HT1080 (cell line): ENCODE results near the gene TP53BP2. TPM values are rescaled to one million over a fixed set of nuclear protein-coding genes. Genes with fewer than 3 reads are reported as not detected.
"Not testable (repeated sequence)": the region's sequence is repeated elsewhere in the genome, so short reads cannot be mapped to it uniquely, and the experiment has no call there.

Experiments used
- DNase-seq: peaks from one replicate; pipeline ENCODE4 v3.0.0-alpha.2; 2015; ENCODE audit warnings: low read depth
- polyA plus RNA-seq, 2 experiments: library from polyadenylated mRNA; depleted of rRNA; stranded (reverse); fragments of >200 nt; gene quantifications; 2 replicates each; pipeline ENCODE4 v1.2.3, GENCODE V29; 2015
- total RNA-seq: library from RNA; depleted of rRNA; stranded (reverse); fragments of >200 nt; shearing (Covaris generic); gene quantifications from 2 replicates; pipeline ENCODE4 v1.2.3, GENCODE V29; 2014; rRNA removed

The TP53BP2 gene, protein sequence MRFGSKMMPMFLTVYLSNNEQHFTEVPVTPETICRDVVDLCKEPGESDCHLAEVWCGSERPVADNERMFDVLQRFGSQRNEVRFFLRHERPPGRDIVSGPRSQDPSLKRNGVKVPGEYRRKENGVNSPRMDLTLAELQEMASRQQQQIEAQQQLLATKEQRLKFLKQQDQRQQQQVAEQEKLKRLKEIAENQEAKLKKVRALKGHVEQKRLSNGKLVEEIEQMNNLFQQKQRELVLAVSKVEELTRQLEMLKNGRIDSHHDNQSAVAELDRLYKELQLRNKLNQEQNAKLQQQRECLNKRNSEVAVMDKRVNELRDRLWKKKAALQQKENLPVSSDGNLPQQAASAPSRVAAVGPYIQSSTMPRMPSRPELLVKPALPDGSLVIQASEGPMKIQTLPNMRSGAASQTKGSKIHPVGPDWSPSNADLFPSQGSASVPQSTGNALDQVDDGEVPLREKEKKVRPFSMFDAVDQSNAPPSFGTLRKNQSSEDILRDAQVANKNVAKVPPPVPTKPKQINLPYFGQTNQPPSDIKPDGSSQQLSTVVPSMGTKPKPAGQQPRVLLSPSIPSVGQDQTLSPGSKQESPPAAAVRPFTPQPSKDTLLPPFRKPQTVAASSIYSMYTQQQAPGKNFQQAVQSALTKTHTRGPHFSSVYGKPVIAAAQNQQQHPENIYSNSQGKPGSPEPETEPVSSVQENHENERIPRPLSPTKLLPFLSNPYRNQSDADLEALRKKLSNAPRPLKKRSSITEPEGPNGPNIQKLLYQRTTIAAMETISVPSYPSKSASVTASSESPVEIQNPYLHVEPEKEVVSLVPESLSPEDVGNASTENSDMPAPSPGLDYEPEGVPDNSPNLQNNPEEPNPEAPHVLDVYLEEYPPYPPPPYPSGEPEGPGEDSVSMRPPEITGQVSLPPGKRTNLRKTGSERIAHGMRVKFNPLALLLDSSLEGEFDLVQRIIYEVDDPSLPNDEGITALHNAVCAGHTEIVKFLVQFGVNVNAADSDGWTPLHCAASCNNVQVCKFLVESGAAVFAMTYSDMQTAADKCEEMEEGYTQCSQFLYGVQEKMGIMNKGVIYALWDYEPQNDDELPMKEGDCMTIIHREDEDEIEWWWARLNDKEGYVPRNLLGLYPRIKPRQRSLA
- total RNA-seq: 19.5 and 22.8 TPM in 2 replicates
- polyA plus RNA-seq (2015; cell fraction: cytosol; rRNA removed): 15.1 and 16.2 TPM in 2 replicates
- 31.6 and 36.0 TPM in 2 replicates for polyA plus RNA-seq (2015; cell fraction: nucleus; rRNA removed)

DNA sequence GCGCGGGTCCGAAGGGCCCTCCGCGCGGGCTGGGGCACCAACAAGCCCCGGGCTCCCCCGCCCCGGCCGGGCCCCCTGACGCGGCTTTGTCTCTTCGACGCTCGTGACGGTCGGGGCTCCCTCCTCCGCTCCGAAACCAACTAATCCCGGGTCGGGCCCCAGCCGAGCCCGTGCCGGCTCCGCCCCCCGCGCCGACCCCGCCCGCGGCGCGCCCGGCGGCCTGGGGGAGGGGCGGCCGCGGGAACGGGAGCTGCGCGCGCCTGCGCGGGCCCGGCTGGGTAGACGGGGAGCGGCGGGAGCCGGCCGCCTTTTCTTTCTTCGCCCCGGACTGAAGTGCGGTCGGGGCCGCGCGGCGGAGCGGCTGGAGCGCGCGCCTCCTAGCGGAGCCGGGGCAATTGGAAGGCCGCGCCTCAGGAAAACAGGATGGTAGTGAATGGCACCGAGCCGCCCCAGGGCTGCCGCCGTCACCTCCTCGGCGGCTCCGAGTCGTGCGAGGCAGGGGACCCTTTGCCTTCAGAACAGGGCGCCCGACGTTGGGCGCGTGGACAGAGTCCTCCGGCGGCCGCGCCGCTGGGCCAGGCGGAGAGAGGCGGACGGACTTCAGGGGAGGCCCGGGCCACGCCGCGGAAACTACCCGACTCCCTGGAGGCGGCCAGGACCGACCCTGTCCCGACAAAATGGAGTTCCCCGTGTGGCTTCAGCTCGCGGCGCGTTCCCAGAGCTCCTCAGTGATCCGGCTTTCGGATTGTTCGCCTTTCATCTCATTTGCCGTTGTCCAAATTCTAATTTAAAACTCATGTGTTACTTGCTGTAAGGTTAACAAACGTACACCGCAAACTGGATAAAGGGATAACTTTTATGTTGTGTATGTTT is at the start of gene TP53BP2:
TP53BP2 (minus strand) TSS at position 138 of the 873 bp plus-strand sequence. CDS start 267 bp downstream, outside the sequence.
- peak; percentile 86 for DNase-seq

DNA sequence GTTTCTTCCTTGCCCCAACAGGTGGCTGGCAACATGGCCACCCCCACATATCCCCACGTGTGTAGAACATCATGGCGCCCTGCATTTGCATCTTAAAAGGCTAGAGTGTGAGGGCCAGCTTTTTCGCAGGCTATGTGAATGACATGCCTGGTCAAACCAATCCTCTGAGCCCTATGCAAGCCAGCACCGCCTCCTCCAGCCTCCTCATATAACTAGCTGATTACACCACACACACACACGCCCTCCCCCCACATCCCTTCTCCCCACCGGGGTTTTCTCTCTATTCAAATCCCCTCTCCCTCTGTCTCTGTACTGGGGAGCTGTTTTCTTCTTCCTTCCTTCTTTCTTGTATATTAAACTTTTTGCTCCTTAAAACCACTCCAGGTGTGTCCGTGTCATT is 44.7 kb upstream of the TP53BP2 start:
- not testable (repeated sequence) for DNase-seq

- not testable (repeated sequence) for DNase-seq
Observed at GRCh38 chr1:223889319-223889718, 43.6 kb upstream of the TP53BP2 start.

GRCh38 chr1:223887747-223888418 is 42.1 kb upstream of the TP53BP2 start:
- DNase-seq: peak; percentile 98

- DNase-seq: peak; percentile 20
Observed at GRCh38 chr1:223886516-223886921, 40.8 kb upstream of the TP53BP2 start.

DNA sequence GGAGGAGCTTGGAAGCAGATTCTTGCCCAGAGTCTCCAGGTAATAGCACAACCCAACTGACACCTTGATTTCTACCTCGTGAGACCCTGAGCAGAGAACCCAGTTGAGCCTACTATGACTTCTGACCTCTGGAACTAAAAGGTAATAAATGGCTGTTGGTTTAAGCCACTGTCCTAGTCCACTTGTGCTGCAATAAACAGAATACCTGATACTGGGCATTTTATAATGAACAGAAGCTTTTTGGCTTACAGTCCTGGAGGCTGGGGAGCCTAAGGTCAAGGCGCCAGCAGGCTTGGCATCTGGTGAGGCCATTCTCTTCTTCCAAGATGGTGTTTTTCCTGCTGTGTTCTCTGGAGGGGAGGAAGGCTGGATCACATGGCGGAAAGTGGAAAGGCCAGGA is 39.9 kb upstream of the TP53BP2 start:
- DNase-seq: no peak

GRCh38 chr1:223878598-223879325 is 33.0 kb upstream of the TP53BP2 start:
- DNase-seq: no peak

- no peak for DNase-seq
Observed at GRCh38 chr1:223877804-223878203, 32.1 kb upstream of the TP53BP2 start.

GRCh38 chr1:223876590-223876989 is 30.8 kb upstream of the TP53BP2 start:
- DNase-seq: no peak

GRCh38 chr1:223873044-223873443 is 27.3 kb upstream of the TP53BP2 start:
- DNase-seq: peak; percentile 34

GRCh38 chr1:223872308-223872901 is 26.7 kb upstream of the TP53BP2 start:
- DNase-seq: no peak

GRCh38 chr1:223870617-223871574 is 25.1 kb upstream of the TP53BP2 start:
- DNase-seq: no peak

- not testable (repeated sequence) for DNase-seq
Observed at GRCh38 chr1:223864599-223865368, 19.0 kb upstream of the TP53BP2 start.

DNA sequence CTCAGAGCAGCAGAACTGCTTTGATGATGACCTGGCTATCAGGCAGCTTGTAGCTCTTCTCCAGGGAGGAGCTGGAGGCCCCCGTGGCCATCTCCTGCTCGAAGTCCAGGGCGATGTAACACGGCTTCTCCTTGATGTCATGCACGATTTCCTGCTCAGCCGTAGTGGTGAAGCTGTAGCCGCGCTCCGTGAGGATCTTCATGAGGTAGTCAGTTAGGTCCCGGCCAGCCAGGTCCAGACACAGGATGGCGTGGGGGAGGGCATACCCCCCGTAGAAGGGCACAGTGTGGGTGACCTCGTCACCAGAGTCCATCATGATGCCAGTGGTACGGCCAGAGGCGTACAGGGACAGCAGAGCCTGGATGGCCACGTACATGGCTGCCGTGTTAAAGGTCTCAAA is 18.3 kb upstream of the TP53BP2 start:
- no peak for DNase-seq

- no peak for DNase-seq
Observed at GRCh38 chr1:223861904-223862303, 16.2 kb upstream of the TP53BP2 start.

- DNase-seq: no peak
Observed at GRCh38 chr1:223860051-223860622, 14.4 kb upstream of the TP53BP2 start.
